GM18858 (cell line): Measurements from ENCODE around the gene MRPS21.
"Not testable (repeated sequence)": the region's sequence is repeated elsewhere in the genome, so short reads cannot be mapped to it uniquely, and the experiment has no call there.

ENCODE experiments used
- ATAC-seq: cut with Tn5 transposase; IDR thresholded peaks from one replicate; pipeline ENCODE4 v1.9.1; 2021; ENCODE audit not compliant: unreplicated experiment

MRPS21 gene

GRCh38 chr1:150281221-150281757, 12.4 kb upstream of the MRPS21 start:
- ATAC-seq: no peak

DNA sequence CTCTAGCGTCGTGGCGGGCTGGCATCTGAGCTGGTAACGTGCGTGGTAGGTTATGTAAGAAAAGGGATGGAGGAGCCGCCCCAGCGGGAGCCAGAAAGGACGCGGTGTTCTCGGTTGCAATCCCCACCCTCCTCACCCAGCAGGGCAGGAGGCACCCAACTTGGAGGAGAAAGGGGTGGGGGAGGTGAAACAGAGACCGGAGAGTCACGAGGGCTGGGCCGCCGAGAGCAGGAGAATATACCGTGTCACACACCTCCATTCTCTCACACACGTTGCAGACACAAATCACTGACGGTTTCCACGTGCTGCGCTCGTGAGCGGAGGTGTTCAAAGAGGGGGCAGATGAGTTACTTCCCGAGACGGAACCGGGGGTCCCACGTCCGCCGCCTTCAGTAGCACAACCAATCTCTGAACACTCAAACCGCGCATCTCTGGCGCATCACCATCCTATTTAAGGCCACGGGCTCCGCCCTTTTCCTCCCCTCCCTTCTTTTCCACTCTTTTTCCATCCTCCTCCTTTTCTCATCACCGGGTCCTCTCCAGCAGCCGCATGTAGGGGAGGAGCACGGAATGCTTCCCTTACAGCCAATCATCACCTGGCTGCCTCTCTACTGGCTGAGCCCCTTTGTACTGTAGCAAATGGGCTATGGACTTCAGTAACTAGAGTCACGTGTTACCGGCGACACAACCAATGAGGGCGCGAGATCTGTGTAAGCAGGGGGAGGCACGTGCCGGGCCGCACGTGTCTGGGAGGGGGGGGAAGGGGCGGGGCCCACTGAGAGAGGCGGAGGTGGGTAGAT, 11.7 kb upstream of the MRPS21 start, which contains the start of gene CIART:
Gene CIART, plus strand, starts transcription at position 797 of the 800 bp plus-strand sequence. CDS start 714 bp downstream, outside the sequence.
- ATAC-seq: no peak

- no peak for ATAC-seq
Observed at GRCh38 chr1:150282558-150282958, 11.1 kb upstream of the MRPS21 start.

DNA sequence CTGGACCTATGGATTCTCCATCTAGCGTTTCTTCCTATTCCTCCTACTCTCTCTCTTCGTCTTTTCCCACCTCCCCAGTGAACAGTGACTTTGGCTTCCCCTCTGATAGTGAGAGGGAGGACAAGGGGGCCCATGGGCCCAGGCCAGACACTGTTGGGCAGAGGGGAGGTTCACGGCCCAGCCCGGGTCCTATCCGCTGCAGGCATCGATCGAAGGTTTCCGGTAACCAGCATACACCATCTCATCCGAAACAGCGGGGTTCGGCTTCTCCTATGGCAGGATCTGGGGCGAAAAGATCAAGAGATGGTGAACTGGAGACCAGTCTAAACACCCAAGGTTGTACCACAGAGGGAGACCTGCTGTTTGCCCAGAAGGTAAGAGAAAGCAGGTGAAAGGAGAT, 10.4 kb upstream of the MRPS21 start:
- ATAC-seq: no peak

DNA sequence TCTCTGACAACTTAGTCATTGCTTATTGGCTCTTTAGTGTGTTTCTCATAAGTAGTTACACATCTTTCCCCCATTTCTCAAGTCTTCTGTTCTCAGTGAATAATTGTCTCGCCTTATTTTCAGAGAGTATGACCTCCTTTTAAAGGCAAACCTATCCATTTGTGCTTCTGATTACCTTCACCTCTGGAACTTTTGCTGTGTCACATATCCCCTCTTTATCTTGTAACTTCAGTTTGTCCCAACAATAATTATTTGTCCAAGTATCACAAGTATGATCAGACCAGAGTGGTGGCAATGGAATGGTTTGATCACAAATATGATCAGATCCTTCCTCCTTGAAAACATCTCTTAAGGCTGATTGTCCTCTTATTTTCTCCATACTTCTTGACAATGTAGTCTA, 5.3 kb upstream of the MRPS21 start:
- ATAC-seq: no peak

DNA sequence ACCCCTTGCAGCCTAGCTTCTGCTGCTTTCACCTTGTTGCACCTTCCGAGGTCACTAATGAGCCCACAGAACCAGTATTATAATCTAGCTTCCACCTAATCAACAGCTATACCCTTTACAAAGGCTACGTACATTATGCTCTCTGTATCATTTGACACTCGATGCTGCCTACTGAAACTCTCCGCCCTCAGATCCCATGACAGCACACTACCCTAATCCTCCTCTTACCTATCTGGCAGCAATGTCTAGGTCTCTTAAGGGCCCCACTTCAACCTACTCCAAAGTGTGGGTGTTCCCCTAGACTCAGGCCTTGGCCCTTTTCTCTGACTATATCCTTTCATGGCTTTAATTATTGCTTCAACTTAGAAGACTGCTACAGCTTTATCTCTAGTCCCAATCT, 4.8 kb upstream of the MRPS21 start:
- ATAC-seq: no peak

DNA sequence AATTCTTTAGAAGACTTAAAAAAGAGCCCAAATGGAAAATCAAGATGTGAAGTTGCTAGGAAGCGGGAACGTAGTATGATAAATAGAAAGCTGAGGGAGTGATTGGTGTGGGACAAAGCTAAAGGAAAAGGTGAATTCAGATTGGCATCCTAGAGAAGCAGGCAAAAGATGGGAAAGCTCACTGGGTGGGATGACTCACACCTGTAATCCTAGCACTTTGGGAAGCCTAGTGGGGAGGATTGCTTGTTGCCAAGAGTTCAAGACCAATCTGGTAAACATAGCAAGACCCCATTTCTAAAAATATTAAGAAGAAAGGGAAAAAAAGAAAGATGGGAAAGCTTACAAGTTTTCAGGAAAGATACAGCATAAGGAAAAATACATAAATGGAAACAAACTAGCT, 1.8 kb downstream of the MRPS21 start:
- no peak for ATAC-seq

DNA sequence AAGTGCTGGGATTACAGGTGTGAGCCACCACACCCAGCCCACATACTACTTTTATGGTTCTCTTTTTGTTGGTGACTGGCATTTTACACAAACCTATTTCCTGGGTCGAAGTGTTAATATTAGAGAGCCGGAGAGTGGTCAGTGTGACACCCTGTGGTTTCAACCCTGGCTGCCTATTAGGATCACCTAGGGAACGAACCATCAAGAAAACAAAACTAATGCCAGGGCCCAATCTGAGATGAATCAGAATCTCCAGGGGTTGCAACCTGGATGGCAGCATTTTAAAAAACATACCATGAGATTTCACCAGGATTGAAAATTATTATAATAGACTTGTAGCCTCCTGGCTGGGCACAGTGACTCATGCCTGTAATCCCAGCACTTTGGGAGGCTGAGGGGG, 6.1 kb downstream of the MRPS21 start:
- no peak for ATAC-seq

DNA sequence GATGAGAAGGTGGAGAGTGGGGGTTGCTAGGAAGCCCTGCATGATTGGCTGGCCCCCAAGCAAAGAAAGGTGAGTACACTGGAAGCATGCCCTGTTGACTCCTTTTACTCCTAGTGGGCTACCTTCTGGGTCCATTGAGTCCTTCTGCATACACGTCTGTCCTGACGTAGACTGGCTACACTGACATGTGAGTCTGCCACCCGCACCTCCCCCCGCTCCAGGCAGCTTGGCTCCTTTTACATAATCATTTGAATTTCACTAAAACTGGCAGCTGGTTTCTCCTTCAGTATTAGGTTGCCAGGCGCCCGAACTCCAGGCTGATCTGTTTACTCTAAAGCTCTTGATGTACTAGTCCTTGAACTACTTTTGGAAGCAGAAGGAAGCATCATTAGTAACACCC, 8.7 kb downstream of the MRPS21 start:
- no peak for ATAC-seq

- ATAC-seq: no peak
Observed at GRCh38 chr1:150302902-150303301, 9.2 kb downstream of the MRPS21 start.

- ATAC-seq: not testable (repeated sequence)
Observed at GRCh38 chr1:150308585-150308984, 14.9 kb downstream of the MRPS21 start.

DNA sequence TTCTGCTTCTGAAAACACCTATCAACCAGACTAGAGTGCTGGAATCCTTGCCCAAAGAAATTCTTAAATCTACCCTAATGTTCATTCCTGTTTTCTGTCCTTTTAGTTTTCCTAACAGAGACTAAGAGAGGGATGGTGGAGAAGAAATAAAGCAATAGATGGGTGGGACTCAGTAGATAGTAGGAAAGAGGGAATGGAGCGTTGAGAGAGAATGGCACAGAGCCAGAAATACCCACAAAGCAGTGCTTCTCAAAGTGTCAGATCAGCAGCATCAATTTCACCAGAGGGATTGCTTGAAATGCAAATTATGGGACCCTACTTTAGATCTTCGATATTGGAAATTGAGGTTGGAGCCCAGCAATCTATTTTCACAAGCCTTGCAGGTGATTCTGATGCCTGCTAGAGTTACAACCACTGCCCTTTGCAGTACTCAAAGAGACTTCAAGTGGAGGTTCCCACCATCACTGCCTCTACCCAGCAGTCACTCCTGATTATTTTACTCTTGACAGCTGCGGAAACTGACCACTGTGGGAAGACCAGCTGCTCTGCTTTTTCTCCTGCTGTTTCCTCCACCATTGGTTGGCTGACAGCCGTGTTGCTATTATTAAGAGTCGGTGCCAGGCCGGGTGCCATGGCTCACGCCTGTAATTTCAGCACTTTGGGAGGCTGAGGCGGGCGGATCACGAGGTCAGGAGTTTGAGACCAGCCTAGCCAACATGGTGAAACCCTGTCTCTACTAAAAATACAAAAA, 16.3 kb downstream of the MRPS21 start:
- no peak for ATAC-seq

DNA sequence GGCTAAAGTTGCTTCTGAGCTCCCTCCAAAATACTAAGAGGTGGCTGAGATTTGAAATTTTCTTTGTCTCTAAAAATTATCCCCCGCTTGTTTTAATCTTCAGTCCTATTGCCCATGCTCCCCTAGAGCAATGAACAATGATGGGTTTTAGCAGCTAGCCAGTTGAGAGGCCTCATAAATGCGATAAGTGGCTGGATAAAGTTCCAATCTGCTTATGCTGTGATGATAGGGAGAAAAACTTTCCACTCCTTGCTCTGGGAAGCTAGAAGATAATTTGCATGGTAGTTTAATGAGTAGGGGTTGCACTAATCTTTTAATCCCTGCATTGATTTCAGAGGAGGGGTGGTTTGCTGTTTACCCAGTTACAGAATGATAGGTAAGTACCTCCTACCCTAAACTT, 18.1 kb downstream of the MRPS21 start:
- no peak for ATAC-seq

DNA sequence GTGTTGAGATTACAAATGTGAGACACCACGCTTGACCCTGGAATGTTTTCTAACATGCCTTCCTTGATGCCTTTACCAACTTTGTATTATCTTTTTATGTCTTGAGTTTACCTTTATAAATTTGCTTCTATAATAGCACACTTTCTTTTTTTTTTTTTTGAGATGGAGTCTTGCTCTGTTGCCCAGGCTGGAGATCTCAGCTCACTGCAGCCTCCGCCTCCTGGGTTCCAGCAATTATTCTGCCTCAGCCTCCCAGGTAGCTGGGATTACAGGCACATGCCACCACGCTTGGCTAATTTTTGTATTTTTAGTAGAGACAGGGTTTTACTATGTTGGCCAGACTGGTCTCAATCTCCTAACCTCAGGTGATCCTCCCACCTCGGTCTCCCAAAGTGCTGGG, 21.0 kb downstream of the MRPS21 start:
- not testable (repeated sequence) for ATAC-seq

- no peak for ATAC-seq
Observed at GRCh38 chr1:150320667-150320978, 27.0 kb downstream of the MRPS21 start.

DNA sequence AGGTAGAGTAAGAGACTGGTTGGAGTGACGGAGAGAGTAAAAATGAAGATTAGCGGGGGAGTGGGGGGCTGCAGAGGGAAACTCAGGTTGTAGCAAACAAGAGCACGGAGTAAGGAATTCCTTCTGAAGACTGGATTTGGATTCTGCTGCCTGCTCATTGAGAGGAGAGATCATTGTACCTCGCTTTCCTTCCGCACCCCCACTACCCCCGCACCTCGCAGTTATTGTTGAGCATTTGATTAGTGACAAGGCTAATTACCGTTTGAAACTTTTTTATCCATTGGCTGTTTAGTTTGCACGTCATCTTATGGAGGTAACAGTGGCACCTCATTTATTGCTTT, 28.1 kb downstream of the MRPS21 start:
- no peak for ATAC-seq

- ATAC-seq: no peak
Observed at GRCh38 chr1:150322310-150322709, 28.6 kb downstream of the MRPS21 start.

- ATAC-seq: no peak
Observed at GRCh38 chr1:150332651-150333290, 39.1 kb downstream of the MRPS21 start.

GRCh38 chr1:150346316-150346715, 52.7 kb downstream of the MRPS21 start:
- no peak for ATAC-seq

GRCh38 chr1:150352866-150353265, 59.2 kb downstream of the MRPS21 start:
- ATAC-seq: no peak
